ENCODE measurements around the gene ACTL10.
A peak's percentile ranks its signal among the peaks of the same experiment; 100 is the strongest.

Gene ACTL10

GRCh38 chr20:33649201-33649681 is 17.5 kb upstream of the ACTL10 start:
- DNase-seq (ENCODE audit: low spot score), result no peak

- no peak for DNase-seq (ENCODE audit: low spot score)
Measured at GRCh38 chr20:33650111-33650752, 16.5 kb upstream of the ACTL10 start.

GRCh38 chr20:33650753-33651561 is 15.8 kb upstream of the ACTL10 start:
- no peak for DNase-seq (ENCODE audit: low spot score)

- DNase-seq (ENCODE audit: low spot score), result no peak
Measured at GRCh38 chr20:33651562-33652048, 15.1 kb upstream of the ACTL10 start.

- DNase-seq (ENCODE audit: low spot score), result peak; percentile 31
Measured at GRCh38 chr20:33653218-33653899, 13.4 kb upstream of the ACTL10 start.

- DNase-seq (ENCODE audit: low spot score), result no peak
Measured at GRCh38 chr20:33653900-33654596, 12.7 kb upstream of the ACTL10 start.

GRCh38 chr20:33654680-33655161 is 12.0 kb upstream of the ACTL10 start:
- no peak for DNase-seq (ENCODE audit: low spot score)

GRCh38 chr20:33655164-33655563 is 11.6 kb upstream of the ACTL10 start:
- DNase-seq (ENCODE audit: low spot score), result no peak

GRCh38 chr20:33656010-33656782 is 10.5 kb upstream of the ACTL10 start:
- DNase-seq (ENCODE audit: low spot score), result no peak

- no peak for DNase-seq (ENCODE audit: low spot score)
Measured at GRCh38 chr20:33656783-33657703, 9.7 kb upstream of the ACTL10 start.

GRCh38 chr20:33657704-33658095 is 9.0 kb upstream of the ACTL10 start:
- DNase-seq (ENCODE audit: low spot score), result no peak

GRCh38 chr20:33658510-33658909 is 8.2 kb upstream of the ACTL10 start:
- no peak for DNase-seq (ENCODE audit: low spot score)

- no peak for DNase-seq (ENCODE audit: low spot score)
Measured at GRCh38 chr20:33658929-33659328, 7.8 kb upstream of the ACTL10 start.

- no peak for DNase-seq (ENCODE audit: low spot score)
Measured at GRCh38 chr20:33659341-33660034, 7.3 kb upstream of the ACTL10 start.

GRCh38 chr20:33660035-33660684 is 6.6 kb upstream of the ACTL10 start:
- no peak for DNase-seq (ENCODE audit: low spot score)

GRCh38 chr20:33660685-33661058 is 6.1 kb upstream of the ACTL10 start:
- no peak for DNase-seq (ENCODE audit: low spot score)

GRCh38 chr20:33662172-33662571 is 4.6 kb upstream of the ACTL10 start, which contains the start of gene C20orf144:
C20orf144 (plus strand) TSS chr20:33662327; CDS start chr20:33662346, 19 bp downstream.
- no peak for DNase-seq (ENCODE audit: low spot score)

GRCh38 chr20:33663161-33664084 is 3.3 kb upstream of the ACTL10 start:
- peak; percentile 78 for DNase-seq (ENCODE audit: low spot score)
